Fibroblast of peridontal ligament (primary cell): Measurements from ENCODE around the gene BATF.
"Not testable (repeated sequence)": the region's sequence is repeated elsewhere in the genome, so short reads cannot be mapped to it uniquely, and the experiment has no call there.

Source experiments
- DNase-seq: peaks from one replicate; pipeline ENCODE4 v3.0.0-alpha.2; 2010; ENCODE audit errors: extremely low read depth

Gene BATF

GRCh38 chr14:75522224-75522982 lies at the start of gene BATF:
Gene BATF (plus strand): TSS chr14:75522469. CDS start chr14:75522683, 214 bp downstream.
- no peak for DNase-seq

- DNase-seq, result not testable (repeated sequence)
Measured at GRCh38 chr14:75474127-75474526, 48.1 kb upstream of the BATF start.

- peak; percentile 18 for DNase-seq
Measured at GRCh38 chr14:75476274-75476995, 45.8 kb upstream of the BATF start.

GRCh38 chr14:75477881-75478280 lies 44.4 kb upstream of the BATF start:
- no peak for DNase-seq

- no peak for DNase-seq
Measured at GRCh38 chr14:75479770-75480600, 42.3 kb upstream of the BATF start.

- no peak for DNase-seq
Measured at GRCh38 chr14:75482366-75482765, 39.9 kb upstream of the BATF start.

- DNase-seq, result no peak
Measured at GRCh38 chr14:75484711-75485429, 37.4 kb upstream of the BATF start.

- no peak for DNase-seq
Measured at GRCh38 chr14:75486318-75486717, 36.0 kb upstream of the BATF start.

GRCh38 chr14:75487155-75487671 lies 35.1 kb upstream of the BATF start:
- no peak for DNase-seq

GRCh38 chr14:75489480-75489837 lies 32.8 kb upstream of the BATF start:
- DNase-seq, result no peak

GRCh38 chr14:75491376-75491978 lies 30.8 kb upstream of the BATF start:
- DNase-seq, result no peak

GRCh38 chr14:75492832-75493591 lies 29.3 kb upstream of the BATF start:
- no peak for DNase-seq

- no peak for DNase-seq
Measured at GRCh38 chr14:75493592-75494087, 28.6 kb upstream of the BATF start.

GRCh38 chr14:75494896-75495295 lies 27.4 kb upstream of the BATF start:
- DNase-seq, result no peak

GRCh38 chr14:75495399-75495798 lies 26.9 kb upstream of the BATF start:
- no peak for DNase-seq

- DNase-seq, result no peak
Measured at GRCh38 chr14:75495882-75496281, 26.4 kb upstream of the BATF start.

GRCh38 chr14:75496755-75497154 lies 25.5 kb upstream of the BATF start:
- no peak for DNase-seq

- DNase-seq, result no peak
Measured at GRCh38 chr14:75497191-75497590, 25.1 kb upstream of the BATF start.

- no peak for DNase-seq
Measured at GRCh38 chr14:75497701-75498100, 24.6 kb upstream of the BATF start.
